Neural progenitor cell (in vitro differentiated cells): ENCODE data around the gene CYP3A5. TPM values are rescaled to one million over a fixed set of nuclear protein-coding genes. Genes with fewer than 3 reads are reported as not detected.

Experiments used
- DNase-seq: peaks from one replicate; pipeline ENCODE4 v3.0.0-alpha.2; 2016; ENCODE audit warnings: low spot score
- H2AFZ ChIP-seq: fragments of 200-600 bp; sonication (generic); replicated peaks from 2 replicates; pipeline ENCODE4 v1.6.1; 2016; ENCODE audit warnings: antibody characterized with exemption
- H3F3A ChIP-seq: fragments of 200-600 bp; sonication (generic); 2 replicates; pipeline ENCODE4 v1.6.1; 2016; ENCODE audit warnings: antibody characterized with exemption, low read depth
- H3K27ac ChIP-seq: fragments of 200-600 bp; sonication (generic); 2 replicates; pipeline ENCODE4 v1.5.1; 2016; ENCODE audit warnings: mild to moderate bottlenecking
- H3K27me3 ChIP-seq: fragments of 200-600 bp; sonication (generic); 2 replicates; pipeline ENCODE4 v1.6.1; 2016; ENCODE audit warnings: mild to moderate bottlenecking, moderate library complexity
- H3K36me3 ChIP-seq: fragments of 200-600 bp; sonication (generic); 2 replicates; pipeline ENCODE4 v1.5.1; 2016
- H3K4me1 ChIP-seq: fragments of 200-600 bp; sonication (generic); 2 replicates; pipeline ENCODE4 v1.6.1; 2016; ENCODE audit warnings: mixed run types
- H3K4me2 ChIP-seq: fragments of 200-600 bp; sonication (generic); 2 replicates; pipeline ENCODE4 v1.6.1; 2016
- H3K4me3 ChIP-seq: fragments of 200-600 bp; sonication (generic); 2 replicates; pipeline ENCODE4 v1.5.1; 2016
- H3K79me2 ChIP-seq: fragments of 200-600 bp; sonication (generic); 2 replicates; pipeline ENCODE4 v1.6.1; 2016; ENCODE audit warnings: low read depth
- H3K9ac ChIP-seq: fragments of 200-600 bp; sonication (generic); 2 replicates; pipeline ENCODE4 v1.6.1; 2016
- H3K9me3 ChIP-seq: fragments of 200-600 bp; sonication (generic); 2 replicates; pipeline ENCODE4 v1.5.1; 2016; ENCODE audit warnings: low read depth
- H4K20me1 ChIP-seq: fragments of 200-600 bp; sonication (generic); 2 replicates; pipeline ENCODE4 v1.6.1; 2016; ENCODE audit warnings: low read depth
- H3K27ac Mint-ChIP-seq: 3 replicates; pipeline ENCODE4 v1.8.0; 2021; ENCODE audit warnings: mixed read lengths
- H3K27me3 Mint-ChIP-seq: 2 replicates; pipeline ENCODE4 v1.8.0; 2022; ENCODE audit warnings: low read depth, mild to moderate bottlenecking, inconsistent platforms, moderate library complexity, mixed read lengths; ENCODE audit not compliant: insufficient read depth
- H3K36me3 Mint-ChIP-seq: 3 replicates; pipeline ENCODE4 v1.8.0; 2021; ENCODE audit warnings: mixed read lengths
- H3K4me1 Mint-ChIP-seq: 3 replicates; pipeline ENCODE4 v1.8.0; 2021; ENCODE audit warnings: mixed read lengths
- H3K4me3 Mint-ChIP-seq: 3 replicates; pipeline ENCODE4 v1.8.0; 2021; ENCODE audit warnings: mild to moderate bottlenecking, moderate library complexity, mixed read lengths
- H3K9me3 Mint-ChIP-seq: 3 replicates; pipeline ENCODE4 v1.8.0; 2020; ENCODE audit warnings: mixed read lengths
- CTCF ChIP-seq: fragments of 200-600 bp; sonication (generic); IDR thresholded peaks from 2 replicates; pipeline ENCODE4 v1.5.1; 2017; ENCODE audit warnings: antibody characterized with exemption, mild to moderate bottlenecking
- EZH2 ChIP-seq: fragments of 200-600 bp; sonication (generic); IDR thresholded peaks from 2 replicates; pipeline ENCODE4 v1.6.1; 2017; ENCODE audit warnings: antibody characterized with exemption, mild to moderate bottlenecking, moderate library complexity
- EZH2phosphoT487 ChIP-seq: fragments of 200-600 bp; sonication (generic); IDR thresholded peaks from 2 replicates; pipeline ENCODE4 v1.6.1; 2017; ENCODE audit warnings: antibody characterized with exemption
- total RNA-seq: library from RNA; depleted of rRNA; stranded (reverse); fragments of >200 nt; gene quantifications from 2 replicates; pipeline ENCODE4 v1.2.3, GENCODE V29; 2015; ENCODE audit warnings: low replicate concordance

The CYP3A5 gene
- total RNA-seq, 1 donor from 2014 or later: not detected

- Histone ChIP-seq H3K36me3 (no peaks in the 10 kb centered on the region), H3K4me2 (no peak overlapping the region), H3K9me3 (no peaks in the 10 kb centered on the region), H3K79me2 (no peaks in the 10 kb centered on the region), H3K9ac (no peak overlapping the region), H2AFZ (no peak overlapping the region), H3K27ac (no peak overlapping the region), H3K27me3 (no peaks in the 10 kb centered on the region), H3K4me1 (no peaks in the 10 kb centered on the region), H3F3A (no peaks in the 10 kb centered on the region), H4K20me1 (no peaks in the 10 kb centered on the region), H3K4me3 (no peak overlapping the region)
- Mint-ChIP-seq H3K27me3 (peaks cover 2% of the 10 kb centered on the region), H3K27ac (no peak overlapping the region), H3K4me3 (no peak overlapping the region), H3K9me3 (peaks cover 5% of the 10 kb centered on the region), H3K36me3 (no peaks in the 10 kb centered on the region), H3K4me1 (no peaks in the 10 kb centered on the region)
- no peak for TF ChIP-seq CTCF
- TF ChIP-seq EZH2: no peak
- TF ChIP-seq EZH2phosphoT487: no peak
- DNase-seq: no peak
Observed at GRCh38 chr7:99652671-99653070, 27.1 kb downstream of the CYP3A5 start.

GRCh38 chr7:99651290-99651689 lies 28.5 kb downstream of the CYP3A5 start:
- no peaks in the 10 kb centered on the region for H3K9me3 ChIP-seq
- no peaks in the 10 kb centered on the region for H3K36me3 Mint-ChIP-seq
- H3K4me3 Mint-ChIP-seq: no peak overlapping the region
- H4K20me1 ChIP-seq: no peaks in the 10 kb centered on the region
- H3K4me1 ChIP-seq: no peaks in the 10 kb centered on the region
- H3K27me3 Mint-ChIP-seq: peaks cover 2% of the 10 kb centered on the region
- H3K9me3 Mint-ChIP-seq: peaks cover 5% of the 10 kb centered on the region
- no peaks in the 10 kb centered on the region for H3K79me2 ChIP-seq
- no peaks in the 10 kb centered on the region for H3K36me3 ChIP-seq
- no peak overlapping the region for H3K27ac Mint-ChIP-seq
- H3F3A ChIP-seq: no peaks in the 10 kb centered on the region
- no peak overlapping the region for H3K9ac ChIP-seq
- no peak overlapping the region for H3K27ac ChIP-seq
- no peak for DNase-seq
- H3K4me1 Mint-ChIP-seq: no peaks in the 10 kb centered on the region
- H2AFZ ChIP-seq: no peak overlapping the region
- H3K27me3 ChIP-seq: no peaks in the 10 kb centered on the region
- TF ChIP-seq EZH2 (no peak), CTCF (no peak), EZH2phosphoT487 (no peak)
- no peak overlapping the region for H3K4me3 ChIP-seq
- H3K4me2 ChIP-seq: no peak overlapping the region

GRCh38 chr7:99648843-99649242 lies 31.0 kb downstream of the CYP3A5 start:
- Mint-ChIP-seq H3K9me3 (no peaks in the 10 kb centered on the region), H3K4me3 (no peak overlapping the region), H3K27me3 (no peaks in the 10 kb centered on the region), H3K27ac (no peak overlapping the region), H3K36me3 (peaks cover 9% of the 10 kb centered on the region), H3K4me1 (no peaks in the 10 kb centered on the region)
- H3K36me3 ChIP-seq: no peaks in the 10 kb centered on the region
- no peak overlapping the region for H2AFZ ChIP-seq
- no peaks in the 10 kb centered on the region for H3K79me2 ChIP-seq
- no peaks in the 10 kb centered on the region for H4K20me1 ChIP-seq
- no peaks in the 10 kb centered on the region for H3K4me1 ChIP-seq
- TF ChIP-seq EZH2phosphoT487 (no peak), EZH2 (no peak), CTCF (no peak)
- H3K4me3 ChIP-seq: no peak overlapping the region
- no peak for DNase-seq
- no peaks in the 10 kb centered on the region for H3K9me3 ChIP-seq
- no peak overlapping the region for H3K4me2 ChIP-seq
- H3K27me3 ChIP-seq: no peaks in the 10 kb centered on the region
- H3K9ac ChIP-seq: no peak overlapping the region
- no peak overlapping the region for H3K27ac ChIP-seq
- H3F3A ChIP-seq: no peaks in the 10 kb centered on the region

GRCh38 chr7:99645590-99645989 lies 34.2 kb downstream of the CYP3A5 start:
- Mint-ChIP-seq H3K27ac (no peak overlapping the region), H3K4me1 (no peaks in the 10 kb centered on the region), H3K36me3 (peaks cover 9% of the 10 kb centered on the region), H3K9me3 (no peaks in the 10 kb centered on the region), H3K27me3 (no peaks in the 10 kb centered on the region), H3K4me3 (no peak overlapping the region)
- Histone ChIP-seq H3K4me1 (no peaks in the 10 kb centered on the region), H3K9me3 (no peaks in the 10 kb centered on the region), H3K36me3 (no peaks in the 10 kb centered on the region), H2AFZ (no peak overlapping the region), H3K9ac (no peak overlapping the region), H3K4me3 (no peak overlapping the region), H3K79me2 (no peaks in the 10 kb centered on the region), H3K27ac (no peak overlapping the region), H4K20me1 (no peaks in the 10 kb centered on the region), H3F3A (no peaks in the 10 kb centered on the region), H3K27me3 (no peaks in the 10 kb centered on the region), H3K4me2 (no peak overlapping the region)
- no peak for DNase-seq
- TF ChIP-seq CTCF (no peak), EZH2 (no peak), EZH2phosphoT487 (no peak)
